B cell (primary cell): ENCODE measurements around the gene KRT77.

Source experiments
- EZH2 ChIP-seq: IDR thresholded peaks from 2 replicates; pipeline ENCODE4 v1.6.1; 2012; ENCODE audit warnings: borderline replicate concordance, low read depth, mild to moderate bottlenecking, moderate library complexity, low read length; ENCODE audit not compliant: insufficient read depth, poor library complexity, severe bottlenecking
- TF ChIP-seq, protein P1 (sequence below): fragments of 200-600 bp; IDR thresholded peaks from one replicate; pipeline ENCODE4 v1.8.0; 2022; ENCODE audit warnings: antibody characterized with exemption, mild to moderate bottlenecking

DNA sequence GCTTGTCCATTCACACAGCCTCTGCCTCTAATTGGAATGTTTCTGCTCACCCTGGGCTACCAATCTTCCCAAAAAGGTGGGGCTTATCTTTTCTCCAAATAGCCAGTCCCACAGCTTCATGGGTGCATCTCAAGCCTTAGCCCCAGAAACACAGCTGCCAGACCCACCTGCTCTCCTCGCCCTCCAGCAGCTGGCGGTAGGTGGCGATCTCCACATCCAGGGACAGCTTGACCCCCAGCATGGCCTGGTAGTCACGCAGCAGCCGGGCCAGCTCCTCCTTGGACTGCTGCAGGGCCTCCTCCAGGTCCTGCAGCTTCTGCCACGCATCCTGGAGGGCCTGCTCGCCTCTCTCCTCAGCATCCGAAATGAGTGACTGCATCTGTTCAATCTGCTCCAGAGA lies 11.1 kb downstream of the KRT77 start:
- TF ChIP-seq, protein P1, sequence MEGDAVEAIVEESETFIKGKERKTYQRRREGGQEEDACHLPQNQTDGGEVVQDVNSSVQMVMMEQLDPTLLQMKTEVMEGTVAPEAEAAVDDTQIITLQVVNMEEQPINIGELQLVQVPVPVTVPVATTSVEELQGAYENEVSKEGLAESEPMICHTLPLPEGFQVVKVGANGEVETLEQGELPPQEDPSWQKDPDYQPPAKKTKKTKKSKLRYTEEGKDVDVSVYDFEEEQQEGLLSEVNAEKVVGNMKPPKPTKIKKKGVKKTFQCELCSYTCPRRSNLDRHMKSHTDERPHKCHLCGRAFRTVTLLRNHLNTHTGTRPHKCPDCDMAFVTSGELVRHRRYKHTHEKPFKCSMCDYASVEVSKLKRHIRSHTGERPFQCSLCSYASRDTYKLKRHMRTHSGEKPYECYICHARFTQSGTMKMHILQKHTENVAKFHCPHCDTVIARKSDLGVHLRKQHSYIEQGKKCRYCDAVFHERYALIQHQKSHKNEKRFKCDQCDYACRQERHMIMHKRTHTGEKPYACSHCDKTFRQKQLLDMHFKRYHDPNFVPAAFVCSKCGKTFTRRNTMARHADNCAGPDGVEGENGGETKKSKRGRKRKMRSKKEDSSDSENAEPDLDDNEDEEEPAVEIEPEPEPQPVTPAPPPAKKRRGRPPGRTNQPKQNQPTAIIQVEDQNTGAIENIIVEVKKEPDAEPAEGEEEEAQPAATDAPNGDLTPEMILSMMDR: no peak
- no peak for TF ChIP-seq EZH2
